Occipital lobe (tissue), 2 donors: ENCODE measurements around the gene ARMC9. TPM values are rescaled to one million over a fixed set of nuclear protein-coding genes. Genes with fewer than 3 reads are reported as not detected.
A peak's percentile ranks its signal among the peaks of the same experiment; 100 is the strongest.
"Not testable (repeated sequence)": the region's sequence is repeated elsewhere in the genome, so short reads cannot be mapped to it uniquely, and the experiment has no call there.

ENCODE experiments used
- DNase-seq: peaks from one replicate; lab custom pipeline; 2025; lab: John Stamatoyannopoulos, UW
- total RNA-seq: library from RNA; depleted of rRNA; stranded (reverse); fragments of >200 nt; gene quantifications from one replicate; pipeline ENCODE4 v1.2.3, GENCODE V29; 2014

ARMC9 gene
- total RNA-seq, 1 donor from 2014 or later = 16.1 TPM

- DNase-seq = no peak
Measured at GRCh38 chr2:231239751-231240150, 41.3 kb downstream of the ARMC9 start.

DNA sequence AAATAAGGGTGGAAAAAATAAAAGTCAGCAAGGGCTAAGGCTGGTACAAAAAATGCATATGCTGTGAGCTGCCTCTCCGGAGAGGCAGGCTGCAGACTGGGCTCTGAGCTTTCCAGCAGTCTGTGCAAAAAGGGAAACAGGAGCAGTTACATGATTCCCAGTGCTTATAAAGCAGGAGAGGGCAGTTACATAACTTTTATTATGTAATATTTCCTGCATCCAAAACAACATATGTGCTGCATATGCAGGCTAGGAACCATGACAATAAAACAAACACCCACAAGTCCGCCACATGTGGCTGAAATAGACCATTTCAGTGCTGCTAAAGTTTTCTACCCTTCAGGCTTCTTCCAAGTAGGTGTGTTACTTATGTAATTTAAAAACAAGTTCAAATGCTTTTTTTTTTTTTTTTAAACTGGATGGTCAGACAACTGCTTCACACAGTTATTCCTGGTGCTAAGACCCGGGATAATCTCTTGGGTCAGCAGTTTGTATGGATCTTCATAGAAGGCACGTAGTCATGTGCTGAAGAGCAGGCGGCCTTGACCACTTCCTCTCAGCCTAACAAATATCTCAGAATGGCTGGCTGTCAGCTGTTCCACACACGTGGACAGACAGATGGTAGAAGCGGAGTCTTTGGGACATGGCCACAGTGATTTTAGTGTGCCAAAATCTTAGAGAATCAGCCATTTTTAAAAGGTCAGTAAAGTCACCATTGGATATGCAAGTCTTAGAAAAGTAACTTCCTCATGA lies 43.5 kb downstream of the ARMC9 start:
- DNase-seq = peak; percentile 25

GRCh38 chr2:231243866-231244265 lies 45.4 kb downstream of the ARMC9 start:
- DNase-seq = no peak

GRCh38 chr2:231244382-231245248 lies 46.2 kb downstream of the ARMC9 start:
- DNase-seq = no peak

- no peak for DNase-seq
Measured at GRCh38 chr2:231245249-231246094, 47.0 kb downstream of the ARMC9 start.

DNA sequence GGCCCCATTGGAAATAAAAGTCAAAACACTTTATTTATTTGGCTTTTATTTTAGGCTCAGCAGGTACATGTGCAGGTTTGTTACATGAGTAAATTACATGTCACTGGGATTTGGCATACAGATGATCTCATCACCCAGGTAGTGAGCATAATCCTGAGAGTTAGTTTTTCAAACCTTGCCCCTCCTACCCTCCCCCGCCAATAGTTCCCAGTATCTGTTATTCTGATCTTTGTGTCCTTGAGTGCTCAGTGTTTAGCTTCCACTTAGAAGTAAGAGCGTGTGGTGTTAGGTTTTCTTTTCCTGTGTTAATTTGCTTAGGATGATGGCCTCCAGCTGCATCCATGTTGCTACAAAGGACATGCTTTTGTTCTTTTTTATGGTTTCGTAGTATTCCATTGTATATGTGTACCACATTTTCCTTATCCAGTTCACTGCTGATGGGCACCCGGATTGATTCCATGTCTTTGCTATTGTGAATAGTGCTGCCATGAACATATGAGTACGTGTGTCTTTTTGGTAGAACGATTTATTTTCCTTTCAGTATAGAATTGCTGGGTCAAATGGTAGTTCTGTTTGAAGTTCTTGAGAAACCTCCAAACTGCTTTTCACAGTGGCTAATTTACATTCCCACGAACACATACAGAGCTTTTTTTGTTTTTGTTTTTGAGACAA lies 47.9 kb downstream of the ARMC9 start:
- DNase-seq = no peak

DNA sequence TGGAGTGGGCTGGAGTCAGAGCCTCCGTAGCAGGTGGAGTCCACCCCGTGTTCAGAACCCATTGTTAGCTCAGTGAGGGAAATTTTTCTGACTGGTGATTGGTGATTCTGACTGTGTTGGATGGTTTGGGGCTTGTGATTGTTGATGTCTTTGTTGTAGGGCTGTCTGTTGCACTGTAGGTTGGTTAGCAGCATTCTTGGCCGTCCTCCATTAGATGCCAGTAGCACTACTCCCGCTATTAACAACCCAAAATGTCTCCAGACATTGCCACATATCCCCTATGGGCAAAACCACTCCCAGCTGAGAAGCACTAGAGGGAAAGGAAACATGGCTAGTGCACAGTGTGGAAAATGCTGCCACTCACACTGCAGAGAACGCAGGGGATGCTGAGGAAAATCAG lies 51.7 kb downstream of the ARMC9 start:
- no peak for DNase-seq

- no peak for DNase-seq
Measured at GRCh38 chr2:231250698-231251097, 52.3 kb downstream of the ARMC9 start.

DNA sequence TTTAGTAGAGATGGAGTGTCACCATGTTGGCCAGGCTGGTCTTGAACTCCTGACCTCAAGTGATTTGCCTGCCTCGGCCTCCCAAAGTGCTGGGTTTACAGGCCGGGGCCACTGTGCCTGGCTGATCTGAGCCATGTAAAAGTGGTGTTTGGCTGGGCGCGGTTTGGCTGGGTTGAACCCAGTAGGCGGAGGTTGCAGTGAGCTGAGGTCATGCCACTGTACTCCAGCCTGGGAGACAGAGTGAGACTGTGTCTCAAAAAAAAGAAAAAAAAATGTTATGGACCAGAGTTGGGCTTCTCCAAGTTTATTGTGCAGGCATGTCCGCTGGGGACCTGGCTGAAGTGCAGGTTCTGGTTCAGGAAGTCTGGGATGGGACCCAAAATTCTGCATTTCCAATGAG lies 54.9 kb downstream of the ARMC9 start:
- DNase-seq = not testable (repeated sequence)

DNA sequence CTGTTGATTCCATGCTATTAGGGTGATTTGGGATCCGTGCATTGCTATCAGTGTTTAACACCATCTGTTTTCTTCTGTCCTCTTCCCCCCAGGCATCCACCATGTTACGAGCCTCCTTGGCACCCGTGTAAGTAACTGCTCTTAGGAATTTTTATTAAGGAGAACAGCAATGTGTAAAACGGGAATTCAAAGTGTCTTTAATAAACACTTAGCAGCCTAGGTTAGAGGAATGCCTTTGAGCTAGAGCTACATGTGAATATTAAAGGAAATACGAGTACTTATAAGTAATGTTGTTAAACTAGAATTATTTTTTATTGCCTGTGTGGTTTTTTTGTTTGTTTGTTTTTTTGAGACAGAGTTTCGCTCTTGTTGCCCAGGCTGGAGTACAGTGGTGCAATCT lies 58.1 kb downstream of the ARMC9 start:
- no peak for DNase-seq

DNA sequence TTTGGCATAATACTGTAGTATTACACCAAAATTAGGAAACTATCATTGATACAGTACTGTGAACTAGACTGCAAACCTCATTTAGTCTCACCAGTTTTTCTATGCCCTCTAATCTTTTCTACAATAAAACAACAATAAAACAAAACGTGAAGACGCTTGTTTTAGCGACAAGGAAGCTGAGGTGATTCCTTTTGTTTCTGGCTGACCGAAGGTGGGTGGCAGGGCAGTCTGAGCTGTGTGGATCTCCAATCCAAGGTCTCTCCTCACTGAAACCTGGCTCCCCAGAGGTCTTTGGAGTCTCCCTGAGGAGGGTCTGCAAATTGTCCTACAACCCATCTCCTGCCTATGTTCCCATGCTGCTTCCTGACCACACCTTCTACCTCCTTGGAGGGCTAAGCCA lies 59.3 kb downstream of the ARMC9 start:
- DNase-seq = no peak

GRCh38 chr2:231258701-231259100 lies 60.3 kb downstream of the ARMC9 start:
- no peak for DNase-seq

GRCh38 chr2:231259104-231259503 lies 60.7 kb downstream of the ARMC9 start:
- DNase-seq = no peak

GRCh38 chr2:231260442-231261208 lies 62.2 kb downstream of the ARMC9 start:
- no peak for DNase-seq

GRCh38 chr2:231263118-231263831 lies 64.8 kb downstream of the ARMC9 start:
- no peak for DNase-seq

DNA sequence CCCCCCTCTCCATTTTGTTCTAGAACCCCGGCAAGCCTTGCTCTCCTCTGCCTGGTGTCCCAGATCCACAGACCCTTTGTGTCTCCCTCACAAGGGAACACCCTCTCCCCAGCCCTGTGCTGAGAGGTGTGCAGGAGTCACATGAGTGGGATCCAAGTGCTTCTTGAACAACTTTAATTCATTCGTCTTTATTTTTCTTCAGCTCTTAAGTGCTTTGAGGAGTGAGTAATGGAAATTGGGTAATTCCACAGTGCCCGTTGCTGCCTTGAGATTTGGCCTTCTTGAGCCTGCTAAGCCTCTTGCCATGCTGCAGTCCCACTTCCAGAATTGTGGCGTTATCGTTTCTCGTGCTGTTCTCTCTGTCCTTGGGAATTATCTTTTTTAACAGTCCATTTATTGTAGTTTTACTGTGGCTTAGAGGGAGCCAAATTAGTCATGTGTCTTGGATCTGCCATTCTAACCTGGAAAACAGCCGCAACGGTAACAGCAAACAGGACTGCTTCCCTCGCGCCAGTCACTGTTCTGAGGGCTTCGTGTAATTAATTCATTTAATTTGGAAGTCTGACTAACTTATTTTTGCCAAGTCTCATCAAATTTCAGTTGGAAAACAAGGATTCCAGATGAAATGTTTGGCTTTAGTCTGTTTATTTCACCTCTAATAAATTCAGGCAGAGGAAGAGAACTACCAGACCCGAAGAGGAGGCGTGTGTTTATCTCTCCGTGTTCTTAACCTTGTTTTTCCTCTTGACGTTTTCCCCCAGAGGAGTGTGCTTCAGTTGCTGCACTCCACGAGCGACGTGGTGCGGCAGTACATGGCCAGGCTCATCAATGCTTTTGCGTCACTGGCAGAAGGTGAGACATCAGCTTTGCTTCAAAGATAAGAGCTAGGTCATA lies 72.0 kb downstream of the ARMC9 start:
- no peak for DNase-seq

- no peak for DNase-seq
Measured at GRCh38 chr2:231272991-231273390, 74.6 kb downstream of the ARMC9 start.

- no peak for DNase-seq
Measured at GRCh38 chr2:231276987-231277386, 78.6 kb downstream of the ARMC9 start.

GRCh38 chr2:231277962-231278361 lies 79.5 kb downstream of the ARMC9 start:
- DNase-seq = no peak
